ENCODE measurements around the gene LEMD2. TPM values are rescaled to one million over a fixed set of nuclear protein-coding genes. Genes with fewer than 3 reads are reported as not detected.

The LEMD2 gene
- total RNA-seq, 1 donor from 2014 or later: 88.0 TPM

- DNase-seq (no peak), ATAC-seq (ENCODE audit: low read depth) (no peak)
- CTCF ChIA-PET: no interaction called here
- Mint-ChIP-seq H3K9me3 (no peaks in the 10 kb centered on the region), H3K36me3 (ENCODE audit: low read depth) (no peaks in the 10 kb centered on the region), H3K27me3 (peaks cover 20% of the 10 kb centered on the region), H3K4me1 (peaks cover 23% of the 10 kb centered on the region), H3K27ac (no peak overlapping the region), H3K4me3 (no peak overlapping the region)
- POLR2A ChIA-PET: no interaction called here
- intact Hi-C loops (cut with micrococcal nuclease): no loop called here
- TF ChIP-seq CTCF (IDR thresholded peaks at IDR 0.05): no peak
These were observed 62.8 kb downstream of the LEMD2 start for GRCh38 chr6:33725891-33726673.

GRCh38 chr6:33725222-33725621 lies 63.7 kb downstream of the LEMD2 start:
- CTCF ChIA-PET: interaction anchor here (0.6 kb wide), 1 partner anchor 12 kb away, joined by 3 read pairs; no protein-coding TSS in a partner anchor
- no peak overlapping the region for H3K4me3 Mint-ChIP-seq
- intact Hi-C loops (cut with micrococcal nuclease): no loop called here

GRCh38 chr6:33724102-33725023 lies 64.6 kb downstream of the LEMD2 start:
- no peak for TF ChIP-seq CTCF (IDR thresholded peaks at IDR 0.05)
- H3K27me3 Mint-ChIP-seq: peaks cover 20% of the 10 kb centered on the region
- peaks cover 33% of the 10 kb centered on the region for H3K4me1 Mint-ChIP-seq
- H3K27ac Mint-ChIP-seq: no peak overlapping the region
- no peaks in the 10 kb centered on the region for H3K9me3 Mint-ChIP-seq
- no peak for ATAC-seq (ENCODE audit: low read depth)
- ChIA-PET CTCF (interaction anchor here (0.6 kb wide), 1 partner anchor 11 kb away, joined by 3 read pairs; no protein-coding TSS in a partner anchor), POLR2A (interaction anchor here (0.7 to 1.4 kb wide), 2 partner anchors 13 to 519 kb away, joined by 5 to 6 read pairs; partner anchors contain the start of gene UQCC2)
- H3K4me3 Mint-ChIP-seq: no peak overlapping the region
- no peaks in the 10 kb centered on the region for H3K36me3 Mint-ChIP-seq (ENCODE audit: low read depth)
- intact Hi-C loops (cut with micrococcal nuclease): no loop called here
- no peak for DNase-seq

More at GRCh38 chr6:33725222-33725621, 63.7 kb downstream of the LEMD2 start:
- TF ChIP-seq CTCF (IDR thresholded peaks at IDR 0.05): no peak
- Mint-ChIP-seq H3K9me3 (no peaks in the 10 kb centered on the region), H3K27ac (no peak overlapping the region), H3K36me3 (ENCODE audit: low read depth) (no peaks in the 10 kb centered on the region), H3K4me1 (peaks cover 31% of the 10 kb centered on the region), H3K27me3 (peaks cover 20% of the 10 kb centered on the region)
- POLR2A ChIA-PET: interaction anchor here (0.7 kb wide), 1 partner anchor 520 kb away, joined by 6 read pairs; no protein-coding TSS in a partner anchor
- ATAC-seq (ENCODE audit: low read depth) (no peak), DNase-seq (no peak)

GRCh38 chr6:33723371-33724085 lies 65.4 kb downstream of the LEMD2 start:
- no peaks in the 10 kb centered on the region for H3K9me3 Mint-ChIP-seq
- H3K36me3 Mint-ChIP-seq (ENCODE audit: low read depth): no peaks in the 10 kb centered on the region
- H3K4me1 Mint-ChIP-seq: peaks cover 38% of the 10 kb centered on the region
- TF ChIP-seq CTCF (IDR thresholded peaks at IDR 0.05): no peak
- DNase-seq (no peak), ATAC-seq (ENCODE audit: low read depth) (no peak)
- H3K4me3 Mint-ChIP-seq: no peak overlapping the region
- no peak overlapping the region for H3K27ac Mint-ChIP-seq
- ChIA-PET POLR2A (interaction anchor here (0.7 to 1.4 kb wide), 3 partner anchors 12 to 405 kb away, joined by 3 to 5 read pairs (median 3); partner anchors contain the start of gene UQCC2), CTCF (interaction anchor here (1.3 to 1.4 kb wide), 2 partner anchors 12 to 21 kb away, joined by 4 read pairs; partner anchors contain the start of gene UQCC2)
- peaks cover 18% of the 10 kb centered on the region for H3K27me3 Mint-ChIP-seq
- intact Hi-C loops (cut with micrococcal nuclease): no loop called here

All from activated B cell treated with CpG ODN at 0.5 μM for 24 hours (primary cell).